Myocyte (in vitro differentiated cells): ENCODE results near the gene SCIMP. TPM values are rescaled to one million over a fixed set of nuclear protein-coding genes. Genes with fewer than 3 reads are reported as not detected.
"Not testable (repeated sequence)": the region's sequence is repeated elsewhere in the genome, so short reads cannot be mapped to it uniquely, and the experiment has no call there.

Source experiments
- DNase-seq: peaks from one replicate; pipeline ENCODE4 v3.0.0-alpha.2; 2012; ENCODE audit warnings: low read depth
- polyA plus RNA-seq: library from polyadenylated mRNA; unstranded; fragments of >200 nt; gene quantifications from one replicate; pipeline ENCODE4 v1.2.1, GENCODE V29; 2012; ENCODE audit warnings: missing spikeins
- total RNA-seq: library from RNA; depleted of rRNA; stranded (reverse); fragments of >200 nt; gene quantifications from 2 replicates; pipeline ENCODE4 v1.2.3, GENCODE V29; 2014

The SCIMP gene
- total RNA-seq: not detected in 2 replicates
- polyA plus RNA-seq: 0.16 TPM

- DNase-seq: no peak
Observed at GRCh38 chr17:5234645-5235576, at the start of gene SCIMP. Gene SCIMP, minus strand, starts transcription at chr17:5234860. Its CDS starts 105 bp downstream, at chr17:5234755.

GRCh38 chr17:5283571-5284315 lies 49.1 kb upstream of the SCIMP start:
- no peak for DNase-seq

GRCh38 chr17:5282642-5283217 lies 48.1 kb upstream of the SCIMP start:
- peak; percentile 21 for DNase-seq

- DNase-seq: peak; percentile 95
Observed at GRCh38 chr17:5281814-5282641, 47.4 kb upstream of the SCIMP start, which contains the start of gene RABEP1. Gene RABEP1, plus strand, starts transcription at chr17:5282284. Its CDS starts 203 bp downstream, at chr17:5282487.

- DNase-seq: no peak
Observed at GRCh38 chr17:5272322-5272721, 37.7 kb upstream of the SCIMP start.

- no peak for DNase-seq
Observed at GRCh38 chr17:5269241-5269960, 34.7 kb upstream of the SCIMP start.

- no peak for DNase-seq
Observed at GRCh38 chr17:5264893-5265292, 30.2 kb upstream of the SCIMP start.

GRCh38 chr17:5263441-5263840 lies 28.8 kb upstream of the SCIMP start:
- DNase-seq: no peak

- DNase-seq: no peak
Observed at GRCh38 chr17:5262416-5262991, 27.8 kb upstream of the SCIMP start.

GRCh38 chr17:5260542-5260941 lies 25.9 kb upstream of the SCIMP start:
- no peak for DNase-seq

- DNase-seq: no peak
Observed at GRCh38 chr17:5257124-5257523, 22.5 kb upstream of the SCIMP start.

GRCh38 chr17:5254903-5255521 lies 20.4 kb upstream of the SCIMP start:
- DNase-seq: no peak

GRCh38 chr17:5254414-5254813 lies 19.8 kb upstream of the SCIMP start:
- DNase-seq: no peak

GRCh38 chr17:5249615-5250014 lies 15.0 kb upstream of the SCIMP start:
- DNase-seq: peak; percentile 85

- no peak for DNase-seq
Observed at GRCh38 chr17:5248821-5249479, 14.3 kb upstream of the SCIMP start.

- DNase-seq: no peak
Observed at GRCh38 chr17:5247621-5248020, 13.0 kb upstream of the SCIMP start.

GRCh38 chr17:5241861-5242671 lies 7.4 kb upstream of the SCIMP start:
- peak; percentile 59 for DNase-seq

- not testable (repeated sequence) for DNase-seq
Observed at GRCh38 chr17:5239769-5240168, 5.1 kb upstream of the SCIMP start.
